Body of pancreas (tissue), 4 donors: ENCODE measurements around the gene P3H1. TPM values are rescaled to one million over a fixed set of nuclear protein-coding genes. Genes with fewer than 3 reads are reported as not detected.

ENCODE experiments used
- ATAC-seq: fragments of 150-250 bp; one replicate; pipeline ENCODE4 v1.9.1; 2016
- DNase-seq, 4 donors: peaks; one replicate each; pipeline ENCODE4 v3.0.0-alpha.2; 2019
- H3K27ac ChIP-seq, 4 donors: fragments of 200-600 bp; sonication (generic); 1 replicate in 3 of 4; 2 replicates in 1 of 4; pipeline versions ENCODE4 v1.5.1 to v1.6.1; 2016 to 2019; ENCODE audit warnings: mild to moderate bottlenecking in 1 of 4, mixed read lengths in 1 of 4, moderate library complexity in 1 of 4
- H3K27me3 ChIP-seq, 2 donors: fragments of 200-600 bp; sonication (generic); one replicate each; pipeline ENCODE4 v1.6.0; 2016; ENCODE audit warnings: mild to moderate bottlenecking in 1 of 2
- H3K36me3 ChIP-seq, 2 donors: fragments of 200-600 bp; sonication (generic); replicated peaks in 1 of 2; 2 replicates each; pipeline ENCODE4 v1.5.1; 2016; ENCODE audit warnings: low read depth in 2 of 2; ENCODE audit not compliant: insufficient read depth in 1 of 2
- H3K4me1 ChIP-seq: fragments of 200-600 bp; sonication (generic); one replicate; pipeline ENCODE4 v1.6.0; 2016
- H3K4me3 ChIP-seq, 2 donors: fragments of 200-600 bp; sonication (generic); 1 replicate in 1 of 2; 2 replicates in 1 of 2; pipeline ENCODE4 v1.5.1; 2016 to 2019
- H3K9me3 ChIP-seq, 3 donors: fragments of 200-600 bp; sonication (generic); 1 replicate in 2 of 3; 2 replicates in 1 of 3; pipeline ENCODE4 v1.5.1; 2016
- CTCF ChIP-seq, 7 experiments: fragments of 450-650 bp in 4 of 7; fragments of 200-600 bp in 3 of 7; sonication (generic) in 3 of 7; IDR thresholded peaks; one replicate each; pipeline ENCODE4 v1.5.1; 2016 to 2019; ENCODE audit warnings: antibody characterized with exemption in 7 of 7
- POLR2A ChIP-seq, 3 donors: fragments of 450-650 bp; IDR thresholded peaks; one replicate each; pipeline ENCODE4 v1.6.1; 2016; ENCODE audit warnings: antibody characterized with exemption in 3 of 3, mild to moderate bottlenecking in 2 of 3
- WGBS, 2 donors: methylation state at CpG; one replicate each; pipeline ENCODE4 v1.1.5; 2017; 5-methylcytosine and 5-hydroxymethylcytosine counted together
- intact Hi-C: fragments of 100-400 bp; cut with DNase I; formaldehyde crosslinking; loops from one replicate; pipeline ENCODE4 v1.15.1; 2023
- total RNA-seq, 2 donors: library from RNA; depleted of rRNA; stranded (reverse); fragments of >200 nt; gene quantifications; one replicate each; pipeline ENCODE4 v1.1.0, GENCODE V29; 2016

Gene P3H1
- total RNA-seq, 2 donors from 2014 or later: 16.9 to 34.9 TPM

GRCh38 chr1:42806171-42806570 is 39.3 kb upstream of the P3H1 start:
- no peaks in the 10 kb centered on the region for H3K27me3 ChIP-seq
- DNase-seq: no peak
- intact Hi-C loops: no loop called here
- ATAC-seq: no peak
- H3K4me1 ChIP-seq: no peaks in the 10 kb centered on the region
- H3K4me3 ChIP-seq: no peak overlapping the region
- no peak overlapping the region for H3K27ac ChIP-seq
- H3K9me3 ChIP-seq: no peaks in the 10 kb centered on the region
- TF ChIP-seq CTCF (IDR thresholded peaks at IDR 0.05) (no peak), POLR2A (IDR thresholded peaks at IDR 0.05) (no peak)
- H3K36me3 ChIP-seq: no peaks in the 10 kb centered on the region

- WGBS, 2 donors: 80 to 87% methylated on average over 8 of the region's 8 CpGs
Measured at GRCh38 chr1:42801832-42802473, 35.1 kb upstream of the P3H1 start.

GRCh38 chr1:42797979-42798378 is 31.2 kb upstream of the P3H1 start:
- Histone ChIP-seq H3K27me3 (no peaks in the 10 kb centered on the region), H3K27ac (no peak overlapping the region), H3K36me3 (no peaks in the 10 kb centered on the region), H3K4me1 (no peaks in the 10 kb centered on the region), H3K9me3 (no peaks in the 10 kb centered on the region), H3K4me3 (no peak overlapping the region)
- 91 to 93% methylated on average over 5 of the region's 5 CpGs for WGBS, 2 donors
- intact Hi-C loops: no loop called here
- ATAC-seq (no peak), DNase-seq (no peak)
- TF ChIP-seq CTCF (IDR thresholded peaks at IDR 0.05) (no peak), POLR2A (IDR thresholded peaks at IDR 0.05) (no peak)

More at GRCh38 chr1:42801832-42802473, 35.1 kb upstream of the P3H1 start:
- H3K4me3 ChIP-seq: no peak overlapping the region
- H3K36me3 ChIP-seq: no peaks in the 10 kb centered on the region
- no peaks in the 10 kb centered on the region for H3K9me3 ChIP-seq
- intact Hi-C loops: no loop called here
- DNase-seq (no peak), ATAC-seq (no peak)
- H3K4me1 ChIP-seq: no peaks in the 10 kb centered on the region
- H3K27ac ChIP-seq: no peak overlapping the region
- TF ChIP-seq POLR2A (IDR thresholded peaks at IDR 0.05) (no peak), CTCF (IDR thresholded peaks at IDR 0.05) (no peak)
- no peaks in the 10 kb centered on the region for H3K27me3 ChIP-seq

GRCh38 chr1:42797414-42797813 is 30.6 kb upstream of the P3H1 start:
- H3K4me3 ChIP-seq: no peak overlapping the region
- no peaks in the 10 kb centered on the region for H3K9me3 ChIP-seq
- no peaks in the 10 kb centered on the region for H3K36me3 ChIP-seq
- no peak overlapping the region for H3K27ac ChIP-seq
- TF ChIP-seq CTCF (IDR thresholded peaks at IDR 0.05) (no peak), POLR2A (IDR thresholded peaks at IDR 0.05) (no peak)
- WGBS, 2 donors: 50 to 54% methylated on average over 3 of the region's 3 CpGs
- intact Hi-C loops: no loop called here
- no peaks in the 10 kb centered on the region for H3K4me1 ChIP-seq
- DNase-seq: no peak
- ATAC-seq: peak; percentile 9
- H3K27me3 ChIP-seq: no peaks in the 10 kb centered on the region

- Histone ChIP-seq H3K36me3 (no peaks in the 10 kb centered on the region), H3K4me3 (no peak overlapping the region), H3K27me3 (no peaks in the 10 kb centered on the region), H3K9me3 (no peaks in the 10 kb centered on the region), H3K4me1 (no peaks in the 10 kb centered on the region), H3K27ac (no peak overlapping the region)
- intact Hi-C loops: no loop called here
- no peak for DNase-seq
- TF ChIP-seq POLR2A (IDR thresholded peaks at IDR 0.05): no peak
- no peak for TF ChIP-seq CTCF (IDR thresholded peaks at IDR 0.05)
- WGBS, 2 donors: 86 to 94% methylated on average over 2 of the region's 2 CpGs
- no peak for ATAC-seq
Measured at GRCh38 chr1:42793824-42794223, 27.0 kb upstream of the P3H1 start.
